ENCODE results near the gene THOC1. TPM values are rescaled to one million over a fixed set of nuclear protein-coding genes. Genes with fewer than 3 reads are reported as not detected.

The THOC1 gene
- total RNA-seq, 1 donor from 2014 or later, result 59.5 TPM

DNA sequence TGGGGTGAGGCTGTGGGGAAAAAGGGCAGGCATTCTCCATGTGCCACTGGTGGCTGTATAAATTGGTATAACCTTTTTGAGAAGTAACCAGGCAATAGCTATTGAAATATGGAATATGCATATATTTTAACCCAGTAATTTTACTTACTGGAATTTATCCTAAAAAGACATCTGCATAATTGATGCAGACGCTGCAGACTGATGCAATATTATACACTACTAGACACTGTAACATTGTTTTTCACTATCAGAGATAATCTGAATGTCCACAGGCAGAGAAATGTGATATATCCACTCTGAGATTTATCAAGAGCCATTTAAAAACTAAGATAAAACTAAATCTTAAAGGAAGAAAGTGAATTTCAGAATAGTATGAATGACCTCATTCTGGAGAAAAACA lies 14.7 kb downstream of the THOC1 start:
- Histone ChIP-seq H3K27ac (ENCODE audit: low read depth, low read length) (no peak overlapping the region), H3K36me3 (ENCODE audit: control insufficient read depth in 3 of 3, insufficient read depth in 3 of 3, low read length in 3 of 3) (peaks cover 47 to 69% (median 67%) of the 10 kb centered on the region in 3 donors), H3K9me3 (ENCODE audit: control insufficient read depth in 3 of 3, low read length in 3 of 3) (no peaks in the 10 kb centered on the region), H3K9ac (ENCODE audit: low read depth in 1 of 3, low read length in 3 of 3) (no peak overlapping the region), H3K27me3 (ENCODE audit: control insufficient read depth in 3 of 3, insufficient read depth in 3 of 3, low read length in 3 of 3) (no peaks in the 10 kb centered on the region), H3K4me3 (ENCODE audit: low read length in 3 of 3) (no peak overlapping the region), H3K4me1 (ENCODE audit: control insufficient read depth in 3 of 3, insufficient read depth in 3 of 3, low read length in 3 of 3) (no peaks in the 10 kb centered on the region)

GRCh38 chr18:251572-251971 lies 16.3 kb downstream of the THOC1 start:
- Histone ChIP-seq H3K4me1 (ENCODE audit: control insufficient read depth in 3 of 3, insufficient read depth in 3 of 3, low read length in 3 of 3) (no peaks in the 10 kb centered on the region), H3K9ac (ENCODE audit: low read depth in 1 of 3, low read length in 3 of 3) (no peak overlapping the region), H3K27ac (ENCODE audit: low read depth, low read length) (no peak overlapping the region), H3K4me3 (ENCODE audit: low read length in 3 of 3) (no peak overlapping the region), H3K27me3 (ENCODE audit: control insufficient read depth in 3 of 3, insufficient read depth in 3 of 3, low read length in 3 of 3) (no peaks in the 10 kb centered on the region), H3K36me3 (ENCODE audit: control insufficient read depth in 3 of 3, insufficient read depth in 3 of 3, low read length in 3 of 3) (peaks cover 41 to 66% (median 58%) of the 10 kb centered on the region in 3 donors), H3K9me3 (ENCODE audit: control insufficient read depth in 3 of 3, low read length in 3 of 3) (no peaks in the 10 kb centered on the region)

- Histone ChIP-seq H3K36me3 (ENCODE audit: control insufficient read depth in 3 of 3, insufficient read depth in 3 of 3, low read length in 3 of 3) (peaks cover 33 to 61% (median 49%) of the 10 kb centered on the region in 3 donors), H3K27me3 (ENCODE audit: control insufficient read depth in 3 of 3, insufficient read depth in 3 of 3, low read length in 3 of 3) (no peaks in the 10 kb centered on the region), H3K9ac (ENCODE audit: low read depth in 1 of 3, low read length in 3 of 3) (no peak overlapping the region), H3K27ac (ENCODE audit: low read depth, low read length) (no peak overlapping the region), H3K4me1 (ENCODE audit: control insufficient read depth in 3 of 3, insufficient read depth in 3 of 3, low read length in 3 of 3) (no peaks in the 10 kb centered on the region), H3K4me3 (ENCODE audit: low read length in 3 of 3) (no peak overlapping the region), H3K9me3 (ENCODE audit: control insufficient read depth in 3 of 3, low read length in 3 of 3) (no peaks in the 10 kb centered on the region)
These were observed 17.2 kb downstream of the THOC1 start for GRCh38 chr18:250685-251084.

GRCh38 chr18:248053-248452 lies 19.8 kb downstream of the THOC1 start:
- H3K4me3 ChIP-seq (ENCODE audit: low read length in 3 of 3), result no peak overlapping the region
- H3K9ac ChIP-seq (ENCODE audit: low read depth in 1 of 3, low read length in 3 of 3), result no peak overlapping the region
- peaks cover 25 to 61% (median 51%) of the 10 kb centered on the region in 3 donors for H3K36me3 ChIP-seq (ENCODE audit: control insufficient read depth in 3 of 3, insufficient read depth in 3 of 3, low read length in 3 of 3)
- H3K27me3 ChIP-seq (ENCODE audit: control insufficient read depth in 3 of 3, insufficient read depth in 3 of 3, low read length in 3 of 3), result no peaks in the 10 kb centered on the region
- H3K9me3 ChIP-seq (ENCODE audit: control insufficient read depth in 3 of 3, low read length in 3 of 3), result no peaks in the 10 kb centered on the region
- no peak overlapping the region for H3K27ac ChIP-seq (ENCODE audit: low read depth, low read length)
- no peaks in the 10 kb centered on the region for H3K4me1 ChIP-seq (ENCODE audit: control insufficient read depth in 3 of 3, insufficient read depth in 3 of 3, low read length in 3 of 3)

- peaks cover 0 to 1% (median 0%) of the 10 kb centered on the region in 3 donors for H3K4me1 ChIP-seq (ENCODE audit: control insufficient read depth in 3 of 3, insufficient read depth in 3 of 3, low read length in 3 of 3)
- H3K9me3 ChIP-seq (ENCODE audit: control insufficient read depth in 3 of 3, low read length in 3 of 3), result no peaks in the 10 kb centered on the region
- H3K4me3 ChIP-seq (ENCODE audit: low read length in 3 of 3), result no peak overlapping the region
- no peaks in the 10 kb centered on the region for H3K27me3 ChIP-seq (ENCODE audit: control insufficient read depth in 3 of 3, insufficient read depth in 3 of 3, low read length in 3 of 3)
- no peak overlapping the region for H3K9ac ChIP-seq (ENCODE audit: low read depth in 1 of 3, low read length in 3 of 3)
- H3K27ac ChIP-seq (ENCODE audit: low read depth, low read length), result no peak overlapping the region
- H3K36me3 ChIP-seq (ENCODE audit: control insufficient read depth in 3 of 3, insufficient read depth in 3 of 3, low read length in 3 of 3), result peaks cover 14 to 50% (median 29%) of the 10 kb centered on the region in 3 donors
These were observed 22.5 kb downstream of the THOC1 start for GRCh38 chr18:245282-245847.

- Histone ChIP-seq H3K27me3 (ENCODE audit: control insufficient read depth in 3 of 3, insufficient read depth in 3 of 3, low read length in 3 of 3) (no peaks in the 10 kb centered on the region), H3K36me3 (ENCODE audit: control insufficient read depth in 3 of 3, insufficient read depth in 3 of 3, low read length in 3 of 3) (peaks cover under 1 to 24% (median 10%) of the 10 kb centered on the region in 3 donors), H3K4me3 (ENCODE audit: low read length in 3 of 3) (no peak overlapping the region), H3K4me1 (ENCODE audit: control insufficient read depth in 3 of 3, insufficient read depth in 3 of 3, low read length in 3 of 3) (peaks cover 0 to 4% (median 4%) of the 10 kb centered on the region in 3 donors), H3K9me3 (ENCODE audit: control insufficient read depth in 3 of 3, low read length in 3 of 3) (no peaks in the 10 kb centered on the region), H3K9ac (ENCODE audit: low read depth in 1 of 3, low read length in 3 of 3) (no peak overlapping the region), H3K27ac (ENCODE audit: low read depth, low read length) (peak overlapping the region; percentile 15)
These were observed 27.7 kb downstream of the THOC1 start for GRCh38 chr18:240175-240574.

GRCh38 chr18:231563-231962 lies 36.3 kb downstream of the THOC1 start:
- H3K27me3 ChIP-seq (ENCODE audit: control insufficient read depth in 3 of 3, insufficient read depth in 3 of 3, low read length in 3 of 3), result no peaks in the 10 kb centered on the region
- no peak overlapping the region for H3K27ac ChIP-seq (ENCODE audit: low read depth, low read length)
- peaks cover 0 to 7% (median 0%) of the 10 kb centered on the region in 3 donors for H3K36me3 ChIP-seq (ENCODE audit: control insufficient read depth in 3 of 3, insufficient read depth in 3 of 3, low read length in 3 of 3)
- H3K9ac ChIP-seq (ENCODE audit: low read depth in 1 of 3, low read length in 3 of 3), result no peak overlapping the region
- H3K4me3 ChIP-seq (ENCODE audit: low read length in 3 of 3), result no peak overlapping the region
- no peaks in the 10 kb centered on the region for H3K4me1 ChIP-seq (ENCODE audit: control insufficient read depth in 3 of 3, insufficient read depth in 3 of 3, low read length in 3 of 3)
- no peaks in the 10 kb centered on the region for H3K9me3 ChIP-seq (ENCODE audit: control insufficient read depth in 3 of 3, low read length in 3 of 3)

- H3K27ac ChIP-seq (ENCODE audit: low read depth, low read length), result no peak overlapping the region
- no peak overlapping the region for H3K4me3 ChIP-seq (ENCODE audit: low read length in 3 of 3)
- H3K4me1 ChIP-seq (ENCODE audit: control insufficient read depth in 3 of 3, insufficient read depth in 3 of 3, low read length in 3 of 3), result no peaks in the 10 kb centered on the region
- no peaks in the 10 kb centered on the region for H3K9me3 ChIP-seq (ENCODE audit: control insufficient read depth in 3 of 3, low read length in 3 of 3)
- H3K27me3 ChIP-seq (ENCODE audit: control insufficient read depth in 3 of 3, insufficient read depth in 3 of 3, low read length in 3 of 3), result no peaks in the 10 kb centered on the region
- H3K9ac ChIP-seq (ENCODE audit: low read depth in 1 of 3, low read length in 3 of 3), result no peak overlapping the region
- peaks cover 0 to 20% (median 14%) of the 10 kb centered on the region in 3 donors for H3K36me3 ChIP-seq (ENCODE audit: control insufficient read depth in 3 of 3, insufficient read depth in 3 of 3, low read length in 3 of 3)
These were observed 39.3 kb downstream of the THOC1 start for GRCh38 chr18:228586-228985.

DNA sequence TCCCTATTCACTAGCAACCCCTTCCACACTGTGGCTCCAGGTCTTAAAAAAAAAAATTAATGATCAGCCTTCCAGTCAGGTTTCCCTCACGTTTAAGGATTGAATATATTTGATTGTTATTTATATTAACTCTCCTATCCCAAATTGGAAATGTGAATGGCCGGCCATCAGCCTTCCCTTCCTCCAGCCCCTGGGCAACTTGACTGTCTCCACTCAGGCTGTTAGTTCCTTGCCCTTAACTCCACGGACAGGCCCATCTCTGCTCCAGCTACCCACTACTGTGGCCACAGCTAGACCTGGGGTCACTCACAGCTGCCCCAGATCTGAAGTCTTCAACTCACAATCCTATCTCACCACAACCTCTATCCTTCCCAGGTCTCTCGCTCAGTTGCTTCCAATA lies 39.9 kb downstream of the THOC1 start:
- Histone ChIP-seq H3K27ac (ENCODE audit: low read depth, low read length) (no peak overlapping the region), H3K27me3 (ENCODE audit: control insufficient read depth in 3 of 3, insufficient read depth in 3 of 3, low read length in 3 of 3) (no peaks in the 10 kb centered on the region), H3K4me1 (ENCODE audit: control insufficient read depth in 3 of 3, insufficient read depth in 3 of 3, low read length in 3 of 3) (no peaks in the 10 kb centered on the region), H3K4me3 (ENCODE audit: low read length in 3 of 3) (no peak overlapping the region), H3K36me3 (ENCODE audit: control insufficient read depth in 3 of 3, insufficient read depth in 3 of 3, low read length in 3 of 3) (peaks cover 3 to 23% (median 16%) of the 10 kb centered on the region in 3 donors), H3K9ac (ENCODE audit: low read depth in 1 of 3, low read length in 3 of 3) (no peak overlapping the region), H3K9me3 (ENCODE audit: control insufficient read depth in 3 of 3, low read length in 3 of 3) (no peaks in the 10 kb centered on the region)

DNA sequence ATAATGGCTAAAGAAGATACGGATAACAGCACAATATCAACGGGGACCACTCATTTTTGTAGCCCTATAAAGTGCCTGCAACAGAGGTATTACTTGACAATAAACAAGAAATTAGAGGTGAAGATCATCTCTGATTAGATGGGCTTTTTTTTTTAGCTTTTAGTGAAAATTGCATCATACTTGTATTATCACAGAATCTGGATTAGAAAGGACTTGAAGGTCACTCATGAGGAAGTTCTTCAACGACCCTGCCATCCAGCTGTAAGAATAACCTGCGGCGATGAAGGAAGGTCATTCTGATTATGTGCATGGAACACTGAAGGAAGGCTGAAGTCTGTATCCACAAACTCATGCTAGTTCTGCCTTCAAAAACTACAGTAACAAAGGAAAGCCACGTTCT lies 40.5 kb downstream of the THOC1 start:
- H3K27me3 ChIP-seq (ENCODE audit: control insufficient read depth in 3 of 3, insufficient read depth in 3 of 3, low read length in 3 of 3), result no peaks in the 10 kb centered on the region
- H3K4me3 ChIP-seq (ENCODE audit: low read length in 3 of 3), result no peak overlapping the region
- H3K4me1 ChIP-seq (ENCODE audit: control insufficient read depth in 3 of 3, insufficient read depth in 3 of 3, low read length in 3 of 3), result no peaks in the 10 kb centered on the region
- H3K9me3 ChIP-seq (ENCODE audit: control insufficient read depth in 3 of 3, low read length in 3 of 3), result no peaks in the 10 kb centered on the region
- H3K9ac ChIP-seq (ENCODE audit: low read depth in 1 of 3, low read length in 3 of 3), result no peak overlapping the region
- peaks cover 4 to 28% (median 22%) of the 10 kb centered on the region in 3 donors for H3K36me3 ChIP-seq (ENCODE audit: control insufficient read depth in 3 of 3, insufficient read depth in 3 of 3, low read length in 3 of 3)
- no peak overlapping the region for H3K27ac ChIP-seq (ENCODE audit: low read depth, low read length)

All from skeletal muscle tissue (tissue), 4 donors.